Esophagus squamous epithelium (tissue), 4 donors: ENCODE data around the gene WDFY3.

Source experiments
- POLR2A ChIP-seq, 4 donors: fragments of 450-650 bp; IDR thresholded peaks; one replicate each; pipeline ENCODE4 v1.6.1; 2017; ENCODE audit warnings: antibody characterized with exemption in 4 of 4, mild to moderate bottlenecking in 4 of 4, moderate library complexity in 3 of 4
- TF ChIP-seq, protein P1 (sequence below), 6 experiments: fragments of 450-650 bp in 4 of 6; fragments of 200-600 bp in 2 of 6; sonication (generic) in 2 of 6; IDR thresholded peaks; one replicate each; pipeline ENCODE4 v1.5.1; 2016 to 2019; ENCODE audit warnings: antibody characterized with exemption in 6 of 6, mild to moderate bottlenecking in 4 of 6, moderate library complexity in 4 of 6

DNA sequence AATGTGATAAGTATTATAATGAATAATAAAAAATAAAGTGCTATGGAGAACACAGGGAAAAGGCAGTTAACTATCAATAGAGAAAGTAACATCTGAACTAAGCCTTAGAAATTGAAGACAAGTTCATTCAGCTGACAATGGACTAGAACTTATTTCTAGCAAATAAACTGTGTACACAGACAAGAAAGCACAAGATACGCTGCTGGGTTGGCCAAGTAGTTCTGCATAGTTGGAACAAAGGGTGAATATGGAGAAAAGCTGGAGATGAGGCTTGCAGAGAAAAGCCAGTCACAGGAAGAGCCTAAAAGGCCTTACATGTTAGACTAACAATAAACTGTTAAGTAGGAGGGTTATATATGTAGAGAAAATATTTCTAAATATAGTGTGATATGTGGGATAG, 71.2 kb downstream of the WDFY3 start:
- no peak for TF ChIP-seq POLR2A (IDR thresholded peaks at IDR 0.05)
- TF ChIP-seq, protein P1, sequence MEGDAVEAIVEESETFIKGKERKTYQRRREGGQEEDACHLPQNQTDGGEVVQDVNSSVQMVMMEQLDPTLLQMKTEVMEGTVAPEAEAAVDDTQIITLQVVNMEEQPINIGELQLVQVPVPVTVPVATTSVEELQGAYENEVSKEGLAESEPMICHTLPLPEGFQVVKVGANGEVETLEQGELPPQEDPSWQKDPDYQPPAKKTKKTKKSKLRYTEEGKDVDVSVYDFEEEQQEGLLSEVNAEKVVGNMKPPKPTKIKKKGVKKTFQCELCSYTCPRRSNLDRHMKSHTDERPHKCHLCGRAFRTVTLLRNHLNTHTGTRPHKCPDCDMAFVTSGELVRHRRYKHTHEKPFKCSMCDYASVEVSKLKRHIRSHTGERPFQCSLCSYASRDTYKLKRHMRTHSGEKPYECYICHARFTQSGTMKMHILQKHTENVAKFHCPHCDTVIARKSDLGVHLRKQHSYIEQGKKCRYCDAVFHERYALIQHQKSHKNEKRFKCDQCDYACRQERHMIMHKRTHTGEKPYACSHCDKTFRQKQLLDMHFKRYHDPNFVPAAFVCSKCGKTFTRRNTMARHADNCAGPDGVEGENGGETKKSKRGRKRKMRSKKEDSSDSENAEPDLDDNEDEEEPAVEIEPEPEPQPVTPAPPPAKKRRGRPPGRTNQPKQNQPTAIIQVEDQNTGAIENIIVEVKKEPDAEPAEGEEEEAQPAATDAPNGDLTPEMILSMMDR (IDR thresholded peaks at IDR 0.05), result no peak
